Measurements from ENCODE around the gene ZRANB3. TPM values are rescaled to one million over a fixed set of nuclear protein-coding genes. Genes with fewer than 3 reads are reported as not detected.

The ZRANB3 gene
- polyA plus RNA-seq, 4 donors, result 8.3 to 10.1 (median 9.1) TPM

DNA sequence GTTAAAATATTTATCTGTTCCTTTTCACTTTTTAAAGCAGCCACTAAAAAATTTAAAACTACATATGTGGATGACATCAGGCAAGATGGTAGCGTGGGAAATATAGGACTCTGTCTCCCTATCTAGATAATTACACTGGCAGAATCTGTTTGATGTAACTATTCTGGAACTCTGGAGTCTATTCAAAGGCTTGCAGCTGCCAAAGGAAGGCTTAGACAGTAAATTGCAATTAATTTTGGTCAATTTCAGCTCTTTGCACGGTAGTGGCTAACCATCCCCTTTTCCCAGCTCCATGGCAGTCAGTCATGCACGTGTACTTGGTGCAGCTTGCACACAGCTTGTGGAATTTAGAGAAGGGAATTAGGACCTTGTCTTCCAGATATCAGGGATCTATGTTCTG lies 343.7 kb downstream of the ZRANB3 start:
- no peak for DNase-seq (ENCODE audit: low read depth in 4 of 4, low spot score in 3 of 4)

DNA sequence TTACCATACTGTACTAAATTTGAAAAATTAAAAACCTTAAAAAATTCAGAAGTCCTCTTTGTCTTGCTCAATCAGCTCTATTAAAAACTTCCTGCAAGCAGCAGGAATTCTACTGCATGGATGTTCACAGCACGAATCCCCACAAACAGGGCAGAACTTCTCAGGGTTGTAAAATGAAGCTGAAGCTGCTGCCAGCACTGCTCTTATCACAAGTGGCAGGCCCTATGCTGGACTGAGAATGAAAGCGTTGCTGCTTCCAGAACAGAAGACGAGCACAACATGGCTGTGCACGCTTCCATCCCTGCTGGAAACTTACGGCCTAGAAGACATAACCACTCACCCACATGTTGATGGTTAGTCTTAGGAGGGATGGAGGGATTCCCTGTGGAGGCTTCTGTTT lies 345.0 kb downstream of the ZRANB3 start:
- no peak for DNase-seq (ENCODE audit: low read depth in 4 of 4, low spot score in 3 of 4)

DNA sequence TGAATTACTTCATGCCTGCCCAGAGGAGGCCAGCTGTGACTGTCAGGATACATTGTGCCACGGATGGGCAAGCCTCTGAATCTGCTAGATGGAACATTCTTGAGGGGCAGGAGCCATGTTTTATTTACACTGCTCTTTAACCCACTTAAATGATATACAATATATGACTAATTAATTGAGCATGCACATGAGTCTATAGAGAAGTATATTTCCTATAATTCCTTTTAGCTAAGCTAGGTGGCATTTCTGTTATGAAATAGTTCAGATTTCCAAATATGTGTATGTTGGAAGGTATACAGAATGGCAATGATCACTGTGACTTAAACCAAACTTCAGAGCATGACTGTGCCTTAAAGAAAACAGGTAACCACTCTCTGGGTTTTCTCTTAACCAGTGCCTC lies 347.2 kb downstream of the ZRANB3 start:
- no peak for DNase-seq (ENCODE audit: low read depth in 4 of 4, low spot score in 3 of 4)

DNA sequence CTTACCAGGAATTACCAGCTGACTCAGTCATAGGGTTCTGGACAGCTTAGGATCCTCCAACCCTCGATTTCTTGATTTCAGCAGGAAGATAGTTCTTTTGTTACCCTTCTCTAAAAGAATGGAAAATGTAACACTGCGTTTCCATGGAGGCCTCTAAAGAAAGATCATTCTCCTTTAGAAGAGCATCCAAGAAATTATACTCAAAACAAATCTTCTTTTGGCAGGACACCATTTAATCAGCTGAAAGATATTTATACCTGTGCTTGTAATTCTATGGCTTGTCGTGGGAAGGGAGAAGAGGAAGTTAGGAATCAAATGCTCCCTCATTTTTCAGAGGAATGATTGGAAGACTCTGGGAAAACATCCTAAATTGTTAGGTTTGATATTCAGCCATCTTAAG lies 348.4 kb downstream of the ZRANB3 start:
- DNase-seq (ENCODE audit: low read depth in 4 of 4, low spot score in 3 of 4), result no peak

DNA sequence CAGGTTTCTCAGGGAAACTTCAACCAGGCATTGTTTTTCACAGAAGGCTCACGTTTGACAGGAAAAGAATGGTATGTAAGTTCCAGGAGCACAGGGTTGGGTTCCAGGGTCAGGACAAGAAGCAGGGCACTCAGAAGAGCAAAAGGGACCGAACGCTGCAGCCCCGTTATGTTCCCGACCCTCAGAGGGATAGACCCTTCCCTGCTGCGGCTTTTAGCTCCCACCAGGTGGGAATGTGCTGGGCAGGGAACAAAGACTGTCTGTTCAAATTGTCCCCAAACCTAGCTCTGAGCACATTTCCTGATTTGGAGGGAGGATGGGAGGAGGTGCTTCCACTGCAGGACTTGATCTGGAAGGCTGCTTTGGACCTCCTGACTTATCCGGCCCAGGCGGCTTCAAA lies 348.8 kb downstream of the ZRANB3 start:
- DNase-seq (ENCODE audit: low read depth in 4 of 4, low spot score in 3 of 4), result no peak

DNA sequence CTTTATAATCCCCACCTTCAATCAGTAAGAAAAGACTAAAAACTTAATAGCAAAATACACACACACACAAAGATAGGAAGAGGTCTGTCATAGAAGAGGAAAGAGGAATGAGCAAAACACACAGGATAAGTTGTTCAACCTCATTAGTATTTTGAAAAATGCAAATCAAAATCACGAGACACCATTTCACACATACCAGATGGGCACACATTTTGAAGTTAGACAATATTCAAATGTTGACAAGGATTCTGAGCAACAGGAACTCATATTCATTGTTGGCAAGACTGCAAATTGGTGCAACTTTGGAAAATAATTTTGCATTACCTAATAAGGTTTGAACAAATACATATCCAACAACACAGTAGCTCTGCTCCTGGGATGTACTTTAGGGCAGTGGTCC lies 351.3 kb downstream of the ZRANB3 start:
- no peak for DNase-seq (ENCODE audit: low read depth in 4 of 4, low spot score in 3 of 4)

DNA sequence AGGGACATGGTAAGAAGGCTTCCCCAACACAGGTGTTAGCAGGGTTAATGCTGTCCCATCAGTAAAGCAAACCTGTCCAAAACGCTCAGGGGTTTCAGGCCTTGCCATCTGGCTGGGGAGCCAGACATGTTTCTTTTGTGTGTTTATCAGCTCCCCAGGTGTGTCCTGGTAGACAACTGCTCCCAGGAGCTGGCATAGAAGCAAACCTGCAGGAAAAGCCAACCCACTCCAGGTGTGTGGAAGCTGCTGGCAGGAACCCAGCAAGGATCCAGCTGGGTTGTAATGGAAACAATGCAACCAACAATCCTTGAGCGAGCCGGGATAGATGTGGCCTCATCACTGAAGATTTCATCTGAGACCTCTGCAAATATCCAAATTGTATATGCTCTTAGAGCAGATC lies 355.8 kb downstream of the ZRANB3 start:
- DNase-seq (ENCODE audit: low read depth in 4 of 4, low spot score in 3 of 4), result no peak

DNA sequence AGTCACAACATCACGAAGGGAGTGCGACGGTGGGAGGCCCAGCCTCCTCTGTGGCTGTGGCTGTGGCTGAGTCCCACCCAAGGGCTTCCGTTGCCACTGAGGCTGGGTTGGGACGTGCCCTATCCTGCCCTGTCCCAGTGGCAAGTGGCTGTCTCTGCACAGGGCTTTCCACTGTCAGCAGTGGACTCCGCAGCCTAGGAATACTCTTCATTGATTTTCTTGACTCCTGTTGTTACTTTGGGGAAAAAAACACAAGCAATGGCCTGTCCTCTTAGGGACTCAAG lies 356.3 kb downstream of the ZRANB3 start:
- no peak for DNase-seq (ENCODE audit: low read depth in 4 of 4, low spot score in 3 of 4)

DNA sequence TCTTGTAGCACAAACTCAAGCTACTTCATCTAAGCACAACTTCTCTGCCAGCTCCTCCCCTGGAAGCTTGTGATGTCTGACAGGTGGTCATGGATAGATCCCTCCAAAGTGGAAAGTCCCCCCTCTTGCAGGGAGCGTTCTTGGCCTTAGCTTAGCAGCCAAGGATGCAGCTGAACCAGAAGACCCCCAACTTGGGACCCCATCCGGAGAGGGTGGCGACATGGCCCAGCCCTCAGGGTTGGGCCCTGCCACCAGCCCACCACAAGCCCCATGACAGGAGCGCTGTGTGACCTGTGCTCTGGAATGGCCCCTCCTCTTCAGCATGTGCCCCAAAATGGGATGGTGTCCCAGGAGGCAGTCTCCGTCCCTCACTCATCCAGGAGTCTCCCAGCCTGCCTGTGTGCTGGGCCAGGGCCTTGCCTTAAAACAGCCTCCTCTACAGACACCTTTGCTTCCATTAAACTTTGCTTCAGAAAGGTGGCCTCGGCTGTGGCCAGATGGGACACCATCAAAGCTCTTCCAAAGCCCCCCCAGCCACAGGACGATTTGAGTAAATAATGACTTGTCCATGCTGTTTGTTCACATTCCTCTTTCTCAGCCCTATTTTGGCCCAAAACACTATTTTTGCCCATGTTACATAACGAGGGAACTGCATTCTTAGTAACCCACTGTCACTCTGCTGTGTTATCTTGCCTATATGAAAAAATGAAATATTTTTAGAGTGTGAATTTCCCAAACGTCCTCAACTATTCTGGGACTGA lies 356.8 kb downstream of the ZRANB3 start:
- no peak for DNase-seq (ENCODE audit: low read depth in 4 of 4, low spot score in 3 of 4)

DNA sequence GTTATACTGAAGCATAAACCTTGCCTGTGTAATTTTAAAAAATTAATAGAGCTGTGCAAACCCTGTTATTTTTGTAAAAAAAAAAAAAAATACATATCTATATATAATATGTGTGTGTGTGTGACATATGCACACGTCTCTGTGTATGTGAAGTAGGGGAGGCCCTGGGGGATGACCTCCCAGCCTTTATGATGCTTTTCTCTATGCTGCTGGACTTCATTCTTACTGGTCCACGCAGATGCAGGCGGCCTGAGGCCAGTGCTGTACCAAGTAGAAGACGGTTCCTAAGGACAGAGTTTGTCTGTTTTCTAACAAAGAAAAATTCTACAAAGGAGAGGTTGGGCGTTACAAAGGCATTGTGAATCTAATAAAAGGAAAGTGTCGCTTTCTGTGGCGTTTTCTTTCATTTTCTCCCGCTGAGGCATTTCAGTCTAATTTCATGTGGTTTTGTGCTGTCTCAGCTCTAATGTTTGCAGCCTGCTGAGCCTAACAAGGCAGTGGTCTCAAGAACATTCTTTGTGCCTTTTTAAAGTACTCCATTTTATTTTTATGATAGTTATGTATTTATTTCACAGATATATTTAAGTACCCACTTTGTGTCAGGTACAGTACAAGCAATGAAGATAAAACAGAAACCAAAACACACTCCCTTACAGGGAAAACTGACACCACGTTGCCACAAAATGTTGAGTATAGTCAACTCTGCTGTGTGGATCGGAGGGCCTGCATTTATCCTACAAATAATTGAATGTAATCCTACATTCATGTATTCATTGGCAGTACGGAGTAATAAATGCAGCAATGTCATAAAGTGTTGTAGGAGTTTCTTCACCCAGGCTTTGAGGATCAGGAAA lies 360.9 kb downstream of the ZRANB3 start:
- DNase-seq (ENCODE audit: low read depth in 4 of 4, low spot score in 3 of 4), result no peak

DNA sequence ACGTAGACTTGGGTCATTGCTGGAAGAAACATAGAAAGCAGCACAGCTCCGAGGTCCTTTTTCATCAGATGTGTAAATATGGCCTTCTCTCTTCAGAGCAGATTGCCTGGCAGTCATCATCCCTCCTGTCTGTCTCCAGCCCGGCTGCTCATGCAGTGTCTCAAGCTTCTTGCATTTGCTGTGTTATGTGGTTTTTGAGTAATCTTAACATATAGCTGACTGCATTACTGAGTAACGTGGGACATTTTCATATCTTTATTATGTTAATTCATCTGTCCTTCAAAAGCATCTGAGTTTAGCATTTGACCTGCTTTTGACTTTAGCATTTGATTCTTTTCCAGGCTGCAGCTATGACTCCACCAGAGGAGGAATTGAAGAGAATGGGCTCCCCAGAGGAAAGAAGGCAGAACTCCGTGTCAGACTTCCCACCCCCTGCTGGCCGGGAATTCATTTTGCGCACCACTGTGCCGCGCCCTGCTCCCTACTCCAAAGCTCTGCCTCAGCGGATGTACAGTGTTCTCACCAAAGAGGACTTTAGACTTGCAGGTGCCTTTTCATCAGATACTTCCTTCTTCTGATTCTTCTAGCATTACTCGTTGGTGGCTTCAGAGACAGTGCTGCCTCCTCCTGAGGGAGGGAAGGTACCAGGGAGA lies 362.7 kb downstream of the ZRANB3 start:
- DNase-seq (ENCODE audit: low read depth in 4 of 4, low spot score in 3 of 4), result no peak

DNA sequence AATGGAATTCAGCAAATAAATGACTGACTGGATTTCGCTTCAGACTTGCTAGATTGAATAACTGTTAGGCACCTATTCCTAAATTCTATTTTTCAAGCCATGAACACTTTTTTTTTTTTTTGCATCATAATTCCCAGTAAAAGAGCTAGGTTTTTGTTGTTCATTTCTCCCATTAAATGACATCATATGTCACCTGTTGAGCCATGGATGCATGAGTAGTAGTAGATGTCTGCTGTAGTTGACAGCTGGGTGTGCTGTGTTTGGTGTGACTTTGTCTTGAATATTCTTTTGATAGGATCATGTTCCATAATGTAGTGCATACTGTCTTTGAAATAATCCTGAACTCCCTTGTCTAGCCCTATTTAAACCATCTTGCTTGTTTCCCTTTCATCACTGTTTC lies 363.7 kb downstream of the ZRANB3 start:
- DNase-seq (ENCODE audit: low read depth in 4 of 4, low spot score in 3 of 4), result no peak

DNA sequence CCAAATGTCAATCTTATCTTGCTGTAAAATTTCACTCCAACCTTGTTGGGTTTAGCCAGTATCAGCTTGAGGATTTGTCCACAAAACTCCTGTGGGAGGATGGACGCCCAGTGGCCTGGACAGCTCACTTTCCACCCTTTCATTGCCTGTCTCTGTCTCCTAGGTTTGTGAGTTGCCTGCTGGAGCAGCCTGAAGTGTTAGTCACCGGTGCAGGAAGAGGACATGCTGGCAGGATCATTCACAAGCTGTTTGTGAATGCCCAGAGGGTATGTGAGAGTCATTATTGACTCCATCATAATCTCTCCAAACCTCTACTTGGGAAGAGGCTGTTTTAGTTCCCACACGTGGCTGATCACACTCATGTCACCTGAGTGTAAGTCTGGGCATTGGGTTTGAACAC lies 366.6 kb downstream of the ZRANB3 start:
- DNase-seq (ENCODE audit: low read depth in 4 of 4, low spot score in 3 of 4), result no peak

DNA sequence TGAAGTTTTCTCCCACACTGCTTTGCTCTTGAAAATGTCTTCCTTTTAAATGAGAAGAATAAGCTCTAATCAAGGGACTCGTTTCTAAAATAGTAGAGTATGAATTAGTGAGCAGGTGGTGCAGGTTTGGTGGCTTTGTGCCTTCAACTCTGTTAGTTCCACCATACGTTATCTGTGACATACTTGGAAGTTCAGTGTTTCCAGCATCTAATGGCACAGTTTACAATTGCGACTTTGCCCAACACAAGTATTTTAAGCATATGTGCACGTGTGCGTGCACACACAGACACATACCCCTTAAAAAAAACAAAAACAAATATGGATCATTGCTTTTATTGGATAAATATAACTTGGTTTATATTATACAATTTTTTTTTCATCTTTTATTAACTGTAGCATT lies 367.1 kb downstream of the ZRANB3 start:
- DNase-seq (ENCODE audit: low read depth in 4 of 4, low spot score in 3 of 4), result no peak

DNA sequence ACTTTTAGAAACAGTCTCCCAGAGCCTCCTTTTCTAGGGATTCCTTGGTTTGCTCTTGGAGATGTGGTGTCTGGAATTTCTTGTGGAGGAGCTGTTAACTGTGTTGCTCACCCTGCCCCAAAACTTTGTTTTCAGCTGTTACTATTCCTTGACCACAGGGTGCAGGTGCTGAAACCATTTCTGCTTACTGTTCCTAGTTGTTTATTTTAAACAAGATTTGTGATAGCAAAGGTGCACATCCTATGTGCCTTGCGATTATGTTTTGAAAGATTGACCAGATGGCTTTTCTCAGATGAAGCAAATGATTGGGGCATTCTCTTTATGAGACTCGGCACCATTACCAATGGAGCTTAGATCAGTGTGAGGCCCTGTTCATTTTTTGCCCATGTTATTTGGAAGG lies 367.7 kb downstream of the ZRANB3 start:
- DNase-seq (ENCODE audit: low read depth in 4 of 4, low spot score in 3 of 4), result no peak

DNA sequence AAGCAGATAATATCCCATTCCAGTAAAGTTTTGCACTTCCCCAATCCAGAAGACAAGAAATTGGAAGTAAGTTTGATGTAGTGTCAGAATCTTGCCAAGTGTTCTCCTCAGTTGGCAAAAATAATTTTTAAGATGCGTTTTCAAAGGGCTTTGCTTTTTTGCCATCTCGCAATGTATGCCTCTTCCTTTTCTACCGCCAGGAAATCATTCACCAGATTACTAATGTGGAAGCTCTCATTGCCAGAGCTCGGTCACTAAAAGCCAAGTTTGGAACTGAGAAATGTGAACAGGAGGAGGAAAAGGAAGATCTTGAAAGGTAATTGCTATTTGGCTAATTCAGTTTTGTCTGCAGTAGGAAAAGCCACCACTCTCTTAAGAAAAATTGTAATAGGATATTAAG lies 368.2 kb downstream of the ZRANB3 start:
- no peak for DNase-seq (ENCODE audit: low read depth in 4 of 4, low spot score in 3 of 4)

DNA sequence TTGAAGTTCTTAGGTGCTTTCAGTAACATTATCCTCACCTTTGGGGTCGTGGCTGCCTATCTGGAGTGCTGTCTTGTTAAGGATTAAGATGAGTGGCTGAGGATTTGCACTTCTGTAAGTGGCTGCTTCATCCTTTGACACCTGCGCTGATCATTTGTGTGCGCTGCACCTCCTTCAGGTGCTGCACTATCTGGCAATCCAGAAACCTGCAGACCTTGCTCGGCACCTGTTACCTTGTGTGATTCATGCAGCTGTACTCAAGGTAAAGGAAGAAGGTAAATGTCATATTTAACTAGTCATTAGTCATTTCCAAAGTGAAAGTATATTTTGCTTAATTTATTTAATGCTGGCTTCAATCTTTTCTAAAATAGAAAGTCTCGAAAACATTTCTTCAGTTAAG lies 368.6 kb downstream of the ZRANB3 start:
- no peak for DNase-seq (ENCODE audit: low read depth in 4 of 4, low spot score in 3 of 4)

DNA sequence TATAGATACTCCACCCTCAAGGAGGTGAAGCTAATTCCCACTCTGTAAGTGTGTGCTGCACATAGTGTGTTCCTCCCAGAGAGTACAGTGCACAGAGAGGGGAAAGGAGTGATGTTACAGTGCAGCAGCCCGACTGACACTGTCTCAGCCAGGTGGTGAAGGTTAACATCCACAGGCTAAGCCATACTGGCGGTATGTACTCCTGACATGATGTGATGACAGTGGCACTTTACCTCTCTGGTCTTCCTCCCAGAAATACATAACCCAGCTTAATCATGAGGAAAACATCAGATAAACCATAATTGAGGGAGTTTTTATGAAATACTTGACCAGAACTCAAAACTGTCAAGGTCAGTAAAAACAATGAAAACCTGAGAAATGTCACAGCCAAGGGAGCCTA lies 371.8 kb downstream of the ZRANB3 start:
- DNase-seq (ENCODE audit: low read depth in 4 of 4, low spot score in 3 of 4), result no peak

DNA sequence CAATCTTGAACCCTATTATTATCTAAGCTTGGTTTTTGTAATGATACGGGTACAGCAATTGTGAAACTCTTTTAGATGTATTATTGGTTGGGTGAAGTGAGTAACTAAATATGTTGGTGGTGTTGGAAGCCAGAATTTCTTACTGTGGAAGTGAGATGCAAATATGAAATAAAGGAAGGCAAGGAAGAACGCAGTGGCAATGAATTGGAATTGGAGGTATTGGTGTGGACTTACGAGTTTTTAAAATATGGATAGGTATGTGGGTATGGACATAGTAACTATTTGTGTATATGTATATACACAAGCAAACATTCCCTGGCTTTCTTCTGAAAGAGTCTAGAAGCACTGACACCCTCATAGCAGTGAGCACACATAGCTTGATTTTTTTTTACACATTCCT lies 373.2 kb downstream of the ZRANB3 start:
- no peak for DNase-seq (ENCODE audit: low read depth in 4 of 4, low spot score in 3 of 4)

DNA sequence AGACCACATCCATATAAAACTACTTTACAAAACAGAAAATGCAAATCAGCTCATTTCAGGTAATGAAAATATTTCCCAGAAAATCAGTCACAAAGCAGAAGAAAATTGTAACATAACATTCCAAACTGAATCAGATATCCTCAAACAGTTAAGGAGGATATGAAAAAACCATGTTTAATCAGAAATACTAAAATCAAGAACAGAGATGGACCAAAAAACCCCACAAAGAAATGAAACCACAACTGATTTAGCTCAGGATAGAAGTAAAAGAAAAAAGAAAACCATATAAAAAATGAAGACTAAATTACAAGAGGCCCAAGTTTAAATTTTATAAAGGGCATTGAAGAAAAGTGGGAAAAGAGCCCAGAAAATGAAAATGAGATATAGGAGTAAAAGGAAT lies 376.1 kb downstream of the ZRANB3 start:
- DNase-seq (ENCODE audit: low read depth in 4 of 4, low spot score in 3 of 4), result no peak

DNA sequence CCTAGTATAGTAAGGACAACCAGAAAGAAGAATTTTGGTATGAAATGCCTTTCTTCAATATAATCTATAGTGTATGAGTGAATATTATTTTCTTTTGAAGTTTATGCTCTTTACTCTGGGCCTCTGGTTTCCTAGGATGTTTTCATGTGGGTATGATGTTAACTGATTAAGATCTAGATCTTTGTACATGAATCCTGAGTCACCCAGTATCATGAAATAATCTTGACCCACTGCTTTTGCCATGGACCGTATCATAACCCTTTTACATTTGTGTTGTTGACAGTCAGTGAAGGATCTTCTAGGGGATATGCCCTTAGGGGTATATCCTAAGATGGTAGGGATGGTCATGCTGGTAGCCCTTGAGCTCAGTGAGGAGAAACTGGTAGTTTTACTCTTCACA lies 378.7 kb downstream of the ZRANB3 start:
- no peak for DNase-seq (ENCODE audit: low read depth in 4 of 4, low spot score in 3 of 4)

DNA sequence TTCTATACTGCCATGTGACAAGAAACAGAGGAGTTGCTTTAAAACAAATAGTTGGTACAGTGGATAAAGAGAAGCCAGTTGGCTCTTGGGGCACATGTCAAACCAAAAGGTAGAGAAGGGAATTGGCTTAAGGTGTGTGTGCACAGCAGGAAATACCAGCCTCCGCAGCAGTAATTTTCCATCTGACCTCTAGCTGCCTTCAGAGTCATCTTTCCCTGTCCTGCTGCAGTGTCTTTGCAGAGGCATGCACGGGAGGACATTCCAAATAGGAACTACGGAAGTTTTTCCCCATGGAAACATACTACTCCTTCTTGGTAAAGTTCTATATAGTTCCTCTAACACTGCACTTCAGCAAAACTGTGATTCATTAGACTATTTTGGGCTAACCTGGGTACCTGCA lies 379.4 kb downstream of the ZRANB3 start:
- DNase-seq (ENCODE audit: low read depth in 4 of 4, low spot score in 3 of 4), result no peak

Measured in right renal pelvis (tissue), 4 donors.